PC-3 (cell line): ENCODE data around the gene PLA1A. TPM values are rescaled to one million over a fixed set of nuclear protein-coding genes. Genes with fewer than 3 reads are reported as not detected.

Experiments
- ATAC-seq: fragments of 200-7000 bp; cut with Tn5 transposase; 2 replicates; pipeline ENCODE4 v1.9.1; 2020; ENCODE audit warnings: mild to moderate bottlenecking, moderate library complexity
- BruUV-seq: library from RNA; stranded (reverse); fragments of 400-500 nt; replicated peaks from 2 replicates; lab custom pipeline; 2021; lab: Mats Ljungman, UMichigan
- CTCF ChIA-PET: fragments of 300-600 bp; sonication (Branson Sonifier 250); formaldehyde crosslinking; loops from one replicate; lab custom pipeline; 2022; ENCODE audit warnings: antibody characterized with exemption; lab: Charles Lee
- POLR2A ChIA-PET: fragments of 300-600 bp; sonication (Branson Sonifier 250); formaldehyde crosslinking; loops from one replicate; lab custom pipeline; 2022; ENCODE audit warnings: antibody characterized with exemption; ENCODE audit not compliant: unreplicated experiment; lab: Charles Lee
- DNase-seq: peaks from one replicate; pipeline ENCODE4 v3.0.0-alpha.2; 2015
- H2AFZ ChIP-seq: fragments of 300-600 bp; sonication (generic); 2 replicates; pipeline ENCODE4 v1.6.0; 2016; ENCODE audit warnings: antibody characterized with exemption, low read length
- H3F3A ChIP-seq: fragments of 300-600 bp; sonication (generic); one replicate; pipeline ENCODE4 v1.6.0; 2017; ENCODE audit warnings: antibody characterized with exemption, low read length, control low read depth, mild to moderate bottlenecking; ENCODE audit not compliant: unreplicated experiment
- H3K27ac ChIP-seq: fragments of 300-600 bp; sonication (generic); 2 replicates; pipeline ENCODE4 v1.5.1; 2016; ENCODE audit warnings: mild to moderate bottlenecking, low read length
- H3K27me3 ChIP-seq: fragments of 300-600 bp; sonication (generic); 2 replicates; pipeline ENCODE4 v1.6.1; 2016; ENCODE audit warnings: low read length, mixed read lengths
- H3K36me3 ChIP-seq: fragments of 300-600 bp; sonication (generic); 2 replicates; pipeline ENCODE4 v1.6.1; 2016; ENCODE audit warnings: low read depth, mixed run types, low read length, mixed read lengths
- H3K4me1 ChIP-seq: fragments of 300-600 bp; sonication (generic); 2 replicates; pipeline ENCODE4 v1.5.1; 2016; ENCODE audit warnings: low read length; ENCODE audit not compliant: insufficient read depth
- H3K4me2 ChIP-seq: fragments of 300-600 bp; sonication (generic); 2 replicates; pipeline ENCODE4 v1.6.0; 2016; ENCODE audit warnings: low read length
- H3K4me3 ChIP-seq: fragments of 300-600 bp; sonication (generic); 2 replicates; pipeline ENCODE4 v1.5.1; 2016; ENCODE audit warnings: mild to moderate bottlenecking, low read length, mixed read lengths
- H3K79me2 ChIP-seq: fragments of 300-600 bp; sonication (generic); 2 replicates; pipeline ENCODE4 v1.6.1; 2017; ENCODE audit warnings: low read length, mixed read lengths
- H3K9ac ChIP-seq: fragments of 300-600 bp; sonication (generic); 2 replicates; pipeline ENCODE4 v1.6.0; 2016; ENCODE audit warnings: mild to moderate bottlenecking, low read length
- H3K9me2 ChIP-seq: fragments of 300-600 bp; sonication (generic); replicated peaks from 2 replicates; pipeline ENCODE4 v1.6.1; 2016; ENCODE audit warnings: mixed run types, low read length, mixed read lengths
- H3K9me3 ChIP-seq: fragments of 300-600 bp; sonication (generic); 2 replicates; pipeline ENCODE4 v1.6.1; 2016; ENCODE audit warnings: low read length, mixed read lengths
- H4K20me1 ChIP-seq: fragments of 300-600 bp; sonication (generic); 2 replicates; pipeline ENCODE4 v1.6.1; 2016; ENCODE audit warnings: low read length, mixed read lengths
- EZH2 ChIP-seq: fragments of 300-600 bp; sonication (generic); IDR thresholded peaks from one replicate; pipeline ENCODE4 v1.6.1; 2017; ENCODE audit warnings: antibody characterized with exemption, mild to moderate bottlenecking, low read length; ENCODE audit not compliant: unreplicated experiment
- EZH2phosphoT487 ChIP-seq: fragments of 300-600 bp; sonication (generic); IDR thresholded peaks from 2 replicates; pipeline ENCODE4 v1.6.1; 2018; ENCODE audit warnings: mild to moderate bottlenecking, antibody characterized with exemption, low read length, borderline replicate concordance
- intact Hi-C: fragments of 100-400 bp; cut with micrococcal nuclease; formaldehyde crosslinking; loops from 2 replicates; pipeline ENCODE4 v1.9.0; 2023
- total RNA-seq: library from RNA; depleted of rRNA; stranded (reverse); fragments of >200 nt; gene quantifications from 2 replicates; pipeline ENCODE4 v1.2.3, GENCODE V29; 2014
- TF ChIP-seq, protein P1 (sequence below): fragments of 300-600 bp; sonication (generic); conservative IDR thresholded peaks from 2 replicates; pipeline ENCODE4 v1.5.1; 2017; ENCODE audit warnings: antibody characterized with exemption, low read depth, mild to moderate bottlenecking, low read length

The PLA1A gene
- total RNA-seq, 1 experiment from 2014 or later, result 0.36 TPM

DNA sequence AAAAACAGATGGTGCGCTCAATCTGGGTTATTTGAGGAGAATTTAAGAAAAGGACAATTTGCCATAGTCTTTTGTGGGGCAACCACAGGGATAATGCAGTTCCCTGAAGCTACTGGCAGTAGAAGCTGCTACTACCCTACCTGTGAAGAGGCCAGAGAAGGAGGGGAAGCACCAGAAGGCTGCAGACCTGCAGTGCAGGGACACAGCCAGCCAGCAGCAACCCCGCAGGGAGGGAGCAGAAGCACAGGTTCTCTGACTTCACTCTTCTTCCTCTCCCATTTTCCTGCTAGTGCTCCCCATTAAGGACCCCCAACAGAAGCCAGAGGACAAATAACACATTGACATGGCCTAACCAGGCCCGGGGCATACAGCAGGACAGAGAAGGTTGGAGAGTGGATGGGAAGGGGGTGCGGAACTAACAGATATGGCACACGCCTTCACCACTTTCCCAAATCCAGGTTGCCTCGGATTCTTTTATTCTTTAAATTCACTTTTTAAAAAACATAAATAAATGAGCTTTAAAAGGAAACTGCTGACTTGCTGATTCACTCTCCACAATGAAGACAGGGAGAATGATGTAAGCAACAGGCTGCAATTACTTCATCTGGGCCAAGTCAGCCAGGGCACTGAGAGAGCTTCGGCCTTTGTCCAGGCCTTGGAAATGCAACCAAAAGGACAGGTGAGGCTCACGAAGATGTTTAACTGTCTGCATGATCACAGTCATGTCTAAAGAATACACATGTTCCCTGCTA is 32.6 kb downstream of the PLA1A start:
- Histone ChIP-seq H3K9me3 (no peaks in the 10 kb centered on the region), H3K4me3 (no peak overlapping the region), H3K4me2 (no peak overlapping the region), H3K9me2 (no peaks in the 10 kb centered on the region), H3K4me1 (peaks cover 34% of the 10 kb centered on the region), H3K9ac (no peak overlapping the region), H4K20me1 (no peaks in the 10 kb centered on the region), H3K27ac (no peak overlapping the region), H2AFZ (peak overlapping the region; percentile 27), H3K36me3 (no peaks in the 10 kb centered on the region), H3K79me2 (no peaks in the 10 kb centered on the region), H3K27me3 (no peaks in the 10 kb centered on the region), H3F3A (no peaks in the 10 kb centered on the region)
- intact Hi-C loops, result no loop called here
- no peak for ATAC-seq
- no peak for DNase-seq
- CTCF ChIA-PET, result interaction anchor here (0.6 kb wide), 2 partner anchors 49 to 50 kb away, joined by 3 to 4 read pairs; no protein-coding TSS in a partner anchor
- POLR2A ChIA-PET, result interaction anchor here (0.5 to 0.6 kb wide), 2 partner anchors 10 to 12 kb away, joined by 3 to 8 read pairs; no protein-coding TSS in a partner anchor
- TF ChIP-seq EZH2 (no peak), EZH2phosphoT487 (no peak)
- TF ChIP-seq, protein P1, sequence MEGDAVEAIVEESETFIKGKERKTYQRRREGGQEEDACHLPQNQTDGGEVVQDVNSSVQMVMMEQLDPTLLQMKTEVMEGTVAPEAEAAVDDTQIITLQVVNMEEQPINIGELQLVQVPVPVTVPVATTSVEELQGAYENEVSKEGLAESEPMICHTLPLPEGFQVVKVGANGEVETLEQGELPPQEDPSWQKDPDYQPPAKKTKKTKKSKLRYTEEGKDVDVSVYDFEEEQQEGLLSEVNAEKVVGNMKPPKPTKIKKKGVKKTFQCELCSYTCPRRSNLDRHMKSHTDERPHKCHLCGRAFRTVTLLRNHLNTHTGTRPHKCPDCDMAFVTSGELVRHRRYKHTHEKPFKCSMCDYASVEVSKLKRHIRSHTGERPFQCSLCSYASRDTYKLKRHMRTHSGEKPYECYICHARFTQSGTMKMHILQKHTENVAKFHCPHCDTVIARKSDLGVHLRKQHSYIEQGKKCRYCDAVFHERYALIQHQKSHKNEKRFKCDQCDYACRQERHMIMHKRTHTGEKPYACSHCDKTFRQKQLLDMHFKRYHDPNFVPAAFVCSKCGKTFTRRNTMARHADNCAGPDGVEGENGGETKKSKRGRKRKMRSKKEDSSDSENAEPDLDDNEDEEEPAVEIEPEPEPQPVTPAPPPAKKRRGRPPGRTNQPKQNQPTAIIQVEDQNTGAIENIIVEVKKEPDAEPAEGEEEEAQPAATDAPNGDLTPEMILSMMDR, result no peak
- BruUV-seq, result no TSS peak

DNA sequence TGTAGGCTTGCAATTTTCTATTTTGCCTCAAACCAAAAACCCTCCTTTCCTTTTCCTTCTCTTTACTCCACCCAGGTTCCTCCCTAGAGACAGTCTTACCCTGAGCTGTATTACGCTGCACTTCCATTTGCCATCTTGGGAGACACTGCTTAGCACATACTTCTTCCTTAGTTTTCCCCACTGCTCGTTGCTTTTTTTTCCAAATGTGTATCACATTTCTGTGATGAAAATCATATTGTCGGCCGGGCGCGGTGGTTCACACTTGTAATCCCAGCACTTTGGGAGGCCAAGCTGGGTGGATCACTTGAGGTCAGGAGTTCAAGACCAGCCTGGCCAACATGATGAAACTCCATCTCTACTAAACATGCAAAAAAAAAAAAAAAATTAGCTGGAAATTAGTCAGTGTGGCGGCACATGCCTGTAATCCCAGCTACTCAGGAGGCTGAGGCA is 33.2 kb downstream of the PLA1A start:
- H3K4me1 ChIP-seq, result peaks cover 37% of the 10 kb centered on the region
- H3K9ac ChIP-seq, result no peak overlapping the region
- no peaks in the 10 kb centered on the region for H3K79me2 ChIP-seq
- H3F3A ChIP-seq, result no peaks in the 10 kb centered on the region
- POLR2A ChIA-PET, result interaction anchor here (0.5 to 0.6 kb wide), 2 partner anchors 9 to 12 kb away, joined by 3 to 8 read pairs; no protein-coding TSS in a partner anchor
- BruUV-seq, result no TSS peak
- H3K27me3 ChIP-seq, result no peaks in the 10 kb centered on the region
- no peak overlapping the region for H3K27ac ChIP-seq
- DNase-seq (no peak), ATAC-seq (no peak)
- no peak overlapping the region for H3K4me3 ChIP-seq
- peak overlapping the region; percentile 27 for H2AFZ ChIP-seq
- no peak for TF ChIP-seq EZH2phosphoT487
- TF ChIP-seq, protein P1, result no peak
- TF ChIP-seq EZH2, result no peak
- H3K4me2 ChIP-seq, result no peak overlapping the region
- no peaks in the 10 kb centered on the region for H4K20me1 ChIP-seq
- CTCF ChIA-PET, result interaction anchor here (0.6 kb wide), 1 partner anchor 49 kb away, joined by 3 read pairs; no protein-coding TSS in a partner anchor
- no peaks in the 10 kb centered on the region for H3K36me3 ChIP-seq
- H3K9me3 ChIP-seq, result no peaks in the 10 kb centered on the region
- H3K9me2 ChIP-seq, result no peaks in the 10 kb centered on the region
- intact Hi-C loops, result no loop called here
